IPS-NIHi7 (cell line): ENCODE measurements around the gene EIF3I.
A peak's percentile ranks its signal among the peaks of the same experiment; 100 is the strongest.

Source experiments
- DNase-seq: peaks from one replicate; pipeline ENCODE4 v3.0.0; 2012; ENCODE audit warnings: mixed read lengths; ENCODE audit errors: extremely low spot score

Gene EIF3I

GRCh38 chr1:32198237-32199042 lies 23.8 kb upstream of the EIF3I start:
- no peak for DNase-seq

GRCh38 chr1:32199043-32199716 lies 23.0 kb upstream of the EIF3I start:
- DNase-seq = no peak

- DNase-seq = no peak
Measured at GRCh38 chr1:32199717-32200072, 22.5 kb upstream of the EIF3I start.

DNA sequence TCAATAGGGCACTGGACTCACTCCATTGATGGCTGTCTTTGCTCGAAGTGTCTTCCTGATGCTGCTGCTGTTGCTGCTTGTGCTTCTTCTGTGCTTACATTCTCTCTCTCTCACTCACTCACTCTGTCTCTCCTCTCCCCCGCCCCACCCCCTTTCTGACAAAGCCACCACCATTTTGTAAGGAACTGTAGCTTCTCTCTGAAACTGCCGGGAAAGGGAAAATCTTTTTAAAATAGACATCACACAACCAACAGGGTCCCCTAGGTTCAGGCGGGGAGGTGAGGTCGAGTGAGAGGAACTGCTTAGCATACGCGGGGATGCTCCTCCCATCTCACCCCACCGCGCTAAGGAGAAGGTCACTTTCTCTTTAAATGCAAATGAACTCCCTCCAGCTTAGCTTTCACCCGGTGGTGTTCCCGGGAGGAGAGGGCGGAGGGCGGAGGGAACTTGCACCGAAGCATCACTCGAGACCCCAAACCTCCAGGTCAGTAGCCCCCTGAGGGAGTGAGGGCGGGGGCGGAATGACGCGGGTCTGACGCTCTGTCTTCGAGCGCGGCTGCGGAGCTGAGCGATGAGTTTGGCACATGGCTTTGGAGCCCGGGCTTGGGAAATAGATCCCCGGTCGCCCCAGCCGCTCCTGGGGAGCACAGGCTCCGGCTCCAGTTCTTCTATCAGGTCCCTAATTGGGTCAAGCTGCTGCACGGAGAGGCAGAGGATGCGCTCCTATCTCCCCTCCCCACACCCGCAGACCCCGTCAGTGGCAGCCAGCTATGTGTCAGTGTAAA lies 21.8 kb upstream of the EIF3I start, which contains the start of gene CCDC28B:
Gene CCDC28B (plus strand): TSS at position 370 of the 785 bp plus-strand sequence. CDS start 1,341 bp downstream, outside the sequence.
- DNase-seq = peak; percentile 91

GRCh38 chr1:32201011-32201855 lies 21.0 kb upstream of the EIF3I start:
- peak; percentile 60 for DNase-seq

GRCh38 chr1:32204943-32205361 lies 17.3 kb upstream of the EIF3I start:
- no peak for DNase-seq

GRCh38 chr1:32205401-32206370 lies 16.5 kb upstream of the EIF3I start, which contains the start of gene IQCC:
IQCC (plus strand) TSS chr1:32205671; CDS start chr1:32205682, 11 bp downstream.
- peak; percentile 95 for DNase-seq

DNA sequence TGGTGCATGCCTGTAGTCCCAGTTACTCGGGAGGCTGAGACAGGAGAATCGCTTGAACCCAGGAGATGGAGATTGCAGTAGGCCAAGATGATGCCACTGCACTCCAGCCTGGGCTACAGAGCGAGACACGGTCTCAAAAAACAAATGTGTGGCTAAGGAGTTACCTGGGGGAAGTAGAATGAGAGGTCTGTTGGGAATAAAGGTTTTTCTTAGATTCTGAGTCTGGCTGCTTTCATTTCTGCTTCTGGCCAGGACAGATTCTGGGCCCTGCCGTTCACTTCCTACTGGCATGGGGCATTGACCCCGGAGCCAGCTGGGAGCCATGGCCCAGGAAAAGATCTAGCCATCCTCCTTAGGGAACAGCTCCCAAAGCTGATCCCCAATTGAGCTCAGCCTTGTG lies 13.7 kb upstream of the EIF3I start:
- no peak for DNase-seq

- DNase-seq = no peak
Measured at GRCh38 chr1:32208891-32209328, 13.3 kb upstream of the EIF3I start, which contains the start of gene DCDC2B. DCDC2B (plus strand) TSS chr1:32209089; CDS start chr1:32209094, 5 bp downstream.

GRCh38 chr1:32215629-32216480 lies 6.4 kb upstream of the EIF3I start:
- peak; percentile 82 for DNase-seq

GRCh38 chr1:32216566-32216965 lies 5.6 kb upstream of the EIF3I start:
- no peak for DNase-seq

GRCh38 chr1:32219022-32219421 lies 3.2 kb upstream of the EIF3I start:
- DNase-seq = no peak

- DNase-seq = no peak
Measured at GRCh38 chr1:32220746-32221580, 1.2 kb upstream of the EIF3I start.

DNA sequence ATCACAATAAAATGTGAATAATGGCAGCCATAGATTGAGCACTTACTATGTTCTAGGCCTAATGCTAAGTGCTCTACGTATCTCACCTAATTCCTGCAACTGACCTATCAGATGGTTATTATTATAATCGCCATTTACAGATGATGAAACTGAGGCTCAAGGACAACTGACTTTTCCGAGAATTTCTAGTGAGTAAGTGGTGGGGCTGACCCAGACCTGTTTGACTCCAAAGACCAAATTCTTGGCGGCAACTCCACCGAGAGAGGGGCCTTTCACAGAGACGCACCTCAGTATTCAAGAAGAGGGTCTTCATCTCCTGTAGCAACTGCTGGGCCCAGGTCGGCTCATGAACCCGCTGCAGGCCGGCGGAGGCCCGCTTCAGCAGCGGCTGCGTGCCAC lies 627 bp upstream of the EIF3I start:
- no peak for DNase-seq

- DNase-seq = no peak
Measured at GRCh38 chr1:32223683-32224082, 1.5 kb downstream of the EIF3I start.

DNA sequence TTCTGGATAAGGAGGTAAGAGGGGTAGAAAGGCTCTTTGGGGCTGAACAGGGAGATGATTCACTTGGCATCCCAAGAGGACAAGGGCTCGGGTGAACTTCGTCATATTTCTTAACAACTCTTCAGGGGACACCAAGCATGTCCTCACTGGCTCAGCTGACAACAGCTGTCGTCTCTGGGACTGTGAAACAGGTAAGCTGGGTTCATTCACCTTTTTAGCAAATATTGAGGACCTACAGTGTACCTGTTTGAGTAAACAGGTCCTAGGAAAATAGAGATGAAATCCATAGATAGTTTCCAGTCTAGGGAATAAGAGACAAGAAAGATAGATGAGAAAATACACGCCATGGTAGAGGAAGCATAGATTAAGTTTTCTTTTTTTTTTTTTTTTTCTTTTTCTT lies 2.1 kb downstream of the EIF3I start:
- DNase-seq = no peak

DNA sequence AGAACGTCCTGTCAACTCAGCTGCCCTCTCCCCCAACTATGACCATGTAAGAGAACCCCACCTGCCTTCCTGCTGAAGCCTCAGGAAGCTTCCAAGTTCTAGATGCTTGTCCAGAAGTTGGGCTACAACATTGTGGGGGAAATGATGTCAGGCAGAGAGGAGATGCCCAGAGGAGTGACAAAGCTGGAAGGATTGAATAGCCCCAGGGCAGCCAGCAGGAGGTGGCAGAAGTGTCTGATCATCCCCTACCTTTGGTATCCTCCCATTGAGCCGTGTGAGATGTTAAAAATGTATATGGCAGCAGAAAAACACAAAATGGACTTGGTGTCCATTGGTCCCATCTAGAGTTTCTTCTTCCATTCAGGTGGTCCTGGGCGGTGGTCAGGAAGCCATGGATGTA lies 6.6 kb downstream of the EIF3I start:
- DNase-seq = no peak

DNA sequence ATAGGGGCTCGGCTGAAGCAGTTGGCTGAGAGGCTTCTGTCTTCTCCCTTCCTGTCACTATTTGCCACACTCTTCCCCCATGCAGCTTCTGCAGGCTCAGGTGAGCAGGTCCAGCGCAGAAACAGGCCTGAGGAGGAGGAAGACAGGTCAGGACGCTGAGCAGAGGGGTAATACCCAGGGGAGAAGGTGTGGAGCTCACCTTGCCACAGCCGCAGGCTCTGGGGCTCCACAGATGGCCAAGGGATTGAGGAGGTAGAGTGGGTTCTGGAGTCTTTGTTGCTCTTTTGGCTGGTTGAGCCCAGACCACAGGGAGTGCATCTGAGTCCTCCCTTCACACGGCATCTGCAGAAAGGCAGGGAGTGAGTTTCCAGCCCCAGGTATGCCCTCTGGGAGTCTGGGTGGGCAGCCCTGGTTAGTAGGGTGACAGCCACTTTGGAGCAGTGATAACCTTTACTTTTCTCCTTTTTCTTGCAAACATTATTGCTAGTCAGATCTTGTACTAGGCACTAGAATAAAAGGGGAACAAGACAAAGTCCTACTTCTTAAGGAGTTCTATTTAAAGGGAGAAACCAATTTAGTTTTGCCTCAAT lies 9.7 kb downstream of the EIF3I start:
- no peak for DNase-seq
